K562 (cell line): Measurements from ENCODE around the gene COL20A1.

Source experiments
- CBX2 ChIP-seq: fragments of 200-600 bp; sonication (generic); IDR thresholded peaks from one replicate; pipeline ENCODE4 v1.6.1; 2012; ENCODE audit warnings: mild to moderate bottlenecking, low read length, inconsistent platforms; ENCODE audit not compliant: insufficient read depth, poor library complexity, severe bottlenecking
- MEF2A ChIP-seq: IDR thresholded peaks from 2 replicates; pipeline ENCODE4 v1.6.1; 2011; ENCODE audit warnings: low read depth, mild to moderate bottlenecking, low read length, moderate library complexity; ENCODE audit not compliant: control insufficient read depth
- POLR2A ChIP-seq: fragments of 450-650 bp; conservative IDR thresholded peaks from 2 replicates; pipeline ENCODE4 v1.6.1; 2016
- TAF1 ChIP-seq: IDR thresholded peaks from 2 replicates; pipeline ENCODE4 v1.6.1; 2011; ENCODE audit warnings: mild to moderate bottlenecking, low read length, moderate library complexity; ENCODE audit not compliant: insufficient read depth, control insufficient read depth, severe bottlenecking; ENCODE audit errors: extremely low read depth
- ZNF274 ChIP-seq: IDR thresholded peaks from 2 replicates; pipeline ENCODE4 v1.6.1; 2011; ENCODE audit warnings: low read depth, mild to moderate bottlenecking, low read length, moderate library complexity, borderline replicate concordance
- TF ChIP-seq, protein P1 (sequence below): sonication (generic); formaldehyde crosslinking; IDR thresholded peaks from 2 replicates; pipeline ENCODE4 v1.8.0; 2023; ENCODE audit warnings: mild to moderate bottlenecking, missing genetic modification reagents

DNA sequence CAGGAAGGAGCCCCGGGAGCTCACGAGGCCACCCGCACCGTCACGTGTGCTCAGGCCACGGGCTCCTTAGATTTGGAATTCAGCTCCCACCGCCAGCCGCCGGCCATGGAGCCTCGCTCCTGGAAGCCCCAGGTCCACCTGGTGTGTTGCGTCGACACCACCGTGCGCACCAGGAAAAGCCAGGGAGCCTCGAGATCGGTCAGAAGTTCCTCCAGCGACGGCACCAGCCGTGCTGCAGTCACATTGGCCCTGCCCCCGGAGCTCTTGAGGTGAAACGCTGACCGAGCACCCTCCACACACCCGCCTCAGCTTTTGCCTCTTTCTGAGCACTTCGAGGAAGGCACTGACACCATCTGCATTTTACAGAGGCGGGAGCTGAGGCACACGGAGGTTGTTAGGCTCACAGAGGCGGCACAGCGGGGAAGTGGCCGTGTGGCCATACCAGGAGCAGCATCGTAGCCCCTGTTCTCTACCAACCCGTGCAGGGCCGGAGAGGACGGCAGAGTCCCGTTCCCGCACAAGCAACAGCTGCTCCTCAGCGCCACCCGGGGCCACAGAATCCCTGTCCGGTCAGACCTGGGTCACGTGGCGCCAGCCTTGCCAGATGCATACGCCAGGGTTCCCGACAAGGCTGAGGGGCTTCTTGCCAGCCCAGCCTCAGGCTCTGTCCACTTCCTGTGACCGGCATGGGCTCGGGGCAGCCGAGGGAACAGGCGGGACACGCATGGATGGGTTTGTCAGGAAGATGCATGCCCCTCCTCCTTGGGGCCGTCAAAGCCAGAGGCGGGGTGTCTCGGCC lies 46.3 kb upstream of the COL20A1 start:
- no peak for TF ChIP-seq CBX2
- TF ChIP-seq, protein P1, sequence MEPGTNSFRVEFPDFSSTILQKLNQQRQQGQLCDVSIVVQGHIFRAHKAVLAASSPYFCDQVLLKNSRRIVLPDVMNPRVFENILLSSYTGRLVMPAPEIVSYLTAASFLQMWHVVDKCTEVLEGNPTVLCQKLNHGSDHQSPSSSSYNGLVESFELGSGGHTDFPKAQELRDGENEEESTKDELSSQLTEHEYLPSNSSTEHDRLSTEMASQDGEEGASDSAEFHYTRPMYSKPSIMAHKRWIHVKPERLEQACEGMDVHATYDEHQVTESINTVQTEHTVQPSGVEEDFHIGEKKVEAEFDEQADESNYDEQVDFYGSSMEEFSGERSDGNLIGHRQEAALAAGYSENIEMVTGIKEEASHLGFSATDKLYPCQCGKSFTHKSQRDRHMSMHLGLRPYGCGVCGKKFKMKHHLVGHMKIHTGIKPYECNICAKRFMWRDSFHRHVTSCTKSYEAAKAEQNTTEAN (CRISPR knock-in tag) = no peak
- no peak for TF ChIP-seq POLR2A
- no peak for TF ChIP-seq MEF2A
- TF ChIP-seq TAF1 = no peak
- no peak for TF ChIP-seq ZNF274
